HG02571 (cell line): ENCODE results near the gene LIMS2.

Source experiments
- ATAC-seq: cut with Tn5 transposase; IDR thresholded peaks from one replicate; pipeline ENCODE4 v1.9.1; 2021; ENCODE audit warnings: mild to moderate bottlenecking, moderate library complexity; ENCODE audit not compliant: unreplicated experiment

Gene LIMS2

DNA sequence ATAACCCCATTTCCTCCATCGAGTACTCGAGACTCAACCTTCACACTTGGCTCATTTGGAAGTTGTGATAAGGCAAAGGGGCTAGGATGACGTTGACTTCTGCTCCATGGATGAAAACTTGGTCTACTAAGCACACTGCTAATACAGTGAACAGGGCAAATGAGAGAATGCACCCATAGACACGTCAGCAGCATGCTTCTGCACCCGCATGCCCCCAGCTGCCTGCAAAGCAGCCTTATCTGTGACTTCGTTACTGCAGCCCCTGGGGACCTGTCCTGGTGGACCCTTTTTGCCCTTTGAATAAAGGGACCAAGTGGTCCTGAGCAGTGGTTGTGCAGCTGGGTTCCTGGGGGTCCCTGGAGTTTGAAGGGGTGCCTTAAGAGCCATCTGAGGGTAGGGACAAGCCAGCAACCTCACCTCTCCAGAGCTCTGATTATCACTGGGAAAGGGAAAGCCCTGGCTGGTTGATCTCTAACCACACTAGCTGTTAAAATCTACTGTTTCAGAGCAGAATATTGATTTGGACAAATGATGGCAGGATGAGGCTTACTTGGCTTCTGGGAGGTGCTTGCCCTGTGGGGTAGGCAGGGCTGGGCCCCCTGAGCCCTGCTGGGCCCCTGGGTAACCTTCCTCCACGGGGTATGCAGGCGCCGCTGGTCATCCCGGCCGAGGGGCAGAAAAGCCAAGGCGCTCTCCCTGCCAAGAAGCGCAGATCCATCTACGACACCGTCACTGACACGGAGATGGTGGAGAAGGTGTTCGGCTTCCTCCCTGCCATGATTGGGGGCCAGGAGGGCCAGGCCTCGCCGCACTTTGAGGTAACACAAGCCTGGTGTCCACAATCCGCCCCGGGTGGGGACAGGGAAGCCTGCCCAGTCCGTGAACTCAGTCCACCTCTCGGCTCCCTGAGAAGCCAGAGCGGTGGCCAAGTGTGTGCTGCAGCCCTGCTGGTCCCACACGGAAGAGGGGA, 67.0 kb downstream of the LIMS2 start:
- no peak for ATAC-seq

DNA sequence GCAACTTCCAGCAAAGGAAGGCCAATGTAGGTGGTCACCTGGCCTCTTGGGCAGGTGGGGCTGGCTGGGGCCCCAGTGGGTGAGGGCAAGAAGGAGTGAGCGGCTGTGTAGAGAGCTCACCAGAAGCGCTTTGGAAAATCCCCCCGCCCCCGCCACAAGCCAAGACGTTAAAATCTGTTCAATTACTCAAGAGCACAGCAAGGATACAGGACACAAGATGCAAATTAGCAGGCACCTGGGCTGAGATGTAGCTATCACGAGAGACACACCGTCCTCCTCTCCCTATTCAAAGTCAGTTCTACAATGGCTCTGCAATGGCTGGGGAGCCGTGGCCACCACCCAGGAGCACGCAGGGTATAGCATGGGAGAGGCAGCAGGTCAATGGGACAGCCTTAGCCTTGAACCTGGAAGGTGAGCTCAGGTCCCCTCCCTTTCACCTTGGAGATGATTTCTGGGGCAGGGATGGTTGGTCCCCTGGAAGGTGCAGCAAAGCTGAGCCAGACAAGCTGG, 67.9 kb downstream of the LIMS2 start:
- no peak for ATAC-seq

DNA sequence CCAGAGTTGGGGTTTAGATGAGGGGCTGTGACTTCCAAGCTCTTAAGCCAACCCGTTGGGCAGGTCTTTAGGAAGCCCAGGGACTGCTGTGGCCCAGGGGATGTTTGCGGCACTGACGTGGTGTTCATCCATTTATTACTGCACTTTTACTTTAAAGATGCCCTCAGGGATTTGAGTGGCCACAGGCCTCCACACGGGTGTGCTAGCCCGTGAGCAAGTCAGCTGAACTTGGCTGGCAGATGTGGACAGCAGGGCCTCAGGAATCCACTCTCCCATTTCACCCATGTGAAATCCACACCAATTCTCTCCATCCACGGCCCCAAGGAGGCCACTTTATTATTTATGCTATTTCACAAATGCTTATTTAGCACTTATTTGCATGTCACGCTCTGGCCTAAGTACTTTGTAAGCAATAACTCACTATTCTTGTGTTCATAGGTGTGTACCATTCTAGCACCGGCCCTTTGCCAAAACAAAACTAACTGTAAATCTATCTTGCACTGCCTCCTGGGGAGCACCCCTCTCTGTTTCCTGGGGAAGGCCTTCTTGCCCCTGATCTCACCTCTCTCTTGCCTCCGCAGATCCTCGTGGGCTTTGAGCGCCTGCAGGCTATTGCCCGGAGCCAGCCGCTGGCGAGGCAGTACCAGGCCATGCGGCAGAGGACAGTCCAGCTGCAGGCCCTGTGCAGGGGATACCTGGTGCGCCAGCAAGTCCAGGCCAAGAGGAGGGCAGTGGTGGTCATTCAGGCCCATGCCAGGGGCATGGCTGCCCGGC, 68.5 kb downstream of the LIMS2 start:
- ATAC-seq, result no peak

DNA sequence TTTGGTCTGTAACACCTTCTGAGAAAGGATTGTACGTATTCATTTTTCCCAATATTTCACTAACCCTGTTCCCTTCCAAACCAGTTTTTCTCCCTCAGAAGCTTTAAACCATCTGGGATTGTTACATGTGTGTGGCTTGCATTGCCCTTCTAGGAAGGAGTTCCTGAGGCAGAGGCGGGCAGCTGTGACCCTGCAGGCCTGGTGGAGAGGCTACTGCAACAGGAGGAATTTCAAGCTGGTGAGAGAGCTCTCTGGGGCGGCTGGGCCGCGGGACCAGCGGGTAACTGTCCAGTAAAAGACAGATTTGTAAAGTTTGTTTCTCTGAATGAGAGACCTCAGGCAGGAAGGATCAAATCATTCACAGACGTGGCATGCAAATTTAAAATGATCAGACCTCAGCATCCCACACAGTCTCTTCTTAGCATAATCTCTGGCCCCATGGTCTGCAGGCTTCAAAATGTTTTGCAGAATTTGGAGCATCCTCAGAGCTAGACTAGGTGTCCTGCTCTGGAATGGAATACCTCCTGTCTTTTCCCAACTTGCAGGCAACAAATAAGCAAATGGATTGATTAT, 69.6 kb downstream of the LIMS2 start:
- ATAC-seq, result no peak

DNA sequence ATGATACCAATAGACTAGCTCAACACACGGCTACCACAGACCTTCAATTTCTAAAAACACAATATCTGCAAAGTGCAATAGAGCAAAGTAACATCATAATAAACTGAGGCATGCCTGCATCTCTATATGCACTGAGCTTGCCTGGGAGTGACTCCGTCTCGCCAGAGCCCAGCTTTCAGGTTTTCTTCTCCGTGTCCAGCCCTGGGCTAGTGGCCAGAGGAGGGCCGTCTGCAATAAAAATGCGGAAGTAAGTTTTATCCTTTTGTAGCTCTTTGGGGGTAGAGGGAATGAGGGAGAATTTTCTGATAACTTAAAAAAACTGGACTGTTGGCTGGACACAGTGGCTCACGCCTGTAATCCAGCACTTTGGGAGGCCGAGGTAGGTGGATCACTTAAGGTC, 70.3 kb downstream of the LIMS2 start:
- no peak for ATAC-seq

DNA sequence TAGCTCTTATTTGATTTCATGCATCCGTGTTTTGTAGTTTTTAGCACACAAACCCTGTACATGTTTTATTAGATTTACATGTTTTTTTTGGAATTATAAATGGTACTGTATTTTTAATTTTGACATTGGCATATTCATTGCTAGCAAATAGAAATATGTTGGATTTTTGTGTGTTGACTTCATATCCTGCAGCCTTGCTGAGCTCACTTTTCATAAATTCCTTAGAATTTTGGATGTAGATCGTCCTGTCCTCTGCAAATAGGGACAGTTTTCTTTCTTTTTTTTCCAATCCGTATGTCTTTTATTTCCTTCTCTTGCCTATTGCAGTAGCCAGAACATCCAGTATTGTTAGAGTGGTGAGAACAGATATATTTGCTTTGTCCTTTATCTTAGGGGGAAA, 76.1 kb downstream of the LIMS2 start:
- no peak for ATAC-seq

DNA sequence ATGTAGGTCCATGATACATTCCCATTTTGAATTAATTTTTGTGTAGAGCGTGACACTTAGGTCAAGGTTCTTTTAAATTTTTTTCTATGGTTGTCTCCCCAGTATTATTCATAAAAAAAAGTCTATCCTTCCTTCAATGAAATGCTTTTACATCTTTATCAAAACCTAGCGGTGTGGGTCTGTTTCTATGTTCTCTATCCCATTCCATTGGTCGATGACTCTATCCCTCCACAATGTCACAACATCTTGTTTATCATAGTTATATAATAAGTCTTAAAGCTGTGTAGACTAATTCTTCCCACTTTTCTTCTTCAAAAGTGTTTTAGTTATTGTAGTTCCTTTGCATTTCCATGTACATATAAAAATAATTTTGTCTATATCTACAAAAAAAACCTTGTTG, 76.6 kb downstream of the LIMS2 start:
- no peak for ATAC-seq

DNA sequence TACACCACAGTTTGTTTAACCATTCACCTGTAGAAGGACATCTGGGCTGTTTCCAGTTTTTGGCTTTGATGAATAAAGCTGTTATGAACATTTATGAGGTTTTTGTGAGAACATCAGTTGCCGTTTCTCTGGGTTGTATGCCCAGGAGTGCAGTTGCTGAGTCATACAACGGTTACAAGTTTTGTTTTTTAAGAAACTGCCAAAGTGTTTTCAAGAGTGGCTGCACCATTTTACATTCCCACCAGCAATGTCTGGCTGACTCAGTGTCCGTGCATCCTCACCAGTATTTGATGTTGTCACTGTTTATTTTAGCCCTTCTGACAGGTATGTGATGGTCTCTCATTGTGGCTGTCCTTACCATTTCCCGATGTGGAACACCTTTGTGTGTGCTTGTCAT, 77.3 kb downstream of the LIMS2 start:
- ATAC-seq, result no peak

DNA sequence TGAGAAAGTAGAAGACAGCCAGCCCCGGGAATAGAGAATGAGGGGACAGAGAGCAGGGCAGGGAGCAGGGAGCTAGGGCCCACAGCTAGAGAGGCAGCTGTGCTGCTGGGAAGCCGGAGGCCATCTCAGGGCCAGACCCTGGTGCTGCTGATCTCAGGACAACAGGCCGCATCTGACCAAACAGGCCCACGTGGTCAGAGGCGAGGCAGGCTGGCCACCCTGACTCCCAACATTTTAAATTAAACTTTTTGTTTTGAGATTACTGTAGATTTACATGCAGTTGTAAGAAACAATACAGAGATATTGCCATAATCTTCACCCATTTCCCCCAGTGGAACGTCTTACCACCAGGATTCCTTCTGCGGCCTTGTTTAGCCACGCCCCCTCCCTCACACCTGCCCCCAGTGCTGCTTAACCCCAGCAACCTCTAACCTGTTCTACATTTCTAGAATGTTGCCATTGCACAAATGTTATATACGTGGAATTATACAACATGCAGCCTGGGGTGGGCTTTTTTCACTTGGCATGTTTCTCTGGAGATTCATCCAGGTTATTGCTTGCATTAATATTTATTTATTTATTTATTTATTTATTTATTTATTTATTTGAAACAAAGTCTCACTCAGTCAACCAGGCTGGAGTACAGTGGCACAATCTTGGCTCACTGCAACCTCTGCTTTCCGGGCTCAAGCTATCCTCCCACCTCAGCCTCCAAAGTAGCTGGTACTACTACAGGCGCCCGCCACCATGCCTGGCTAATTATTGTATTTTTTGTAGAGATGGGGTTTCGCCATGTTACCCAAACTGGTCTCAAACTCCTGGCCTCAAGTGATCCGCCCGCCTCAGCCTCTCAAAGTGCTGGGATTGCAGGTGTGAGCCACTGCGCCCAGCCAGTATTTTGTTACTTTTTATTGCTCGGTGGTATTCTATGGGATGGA, 78.0 kb downstream of the LIMS2 start:
- ATAC-seq, result no peak

DNA sequence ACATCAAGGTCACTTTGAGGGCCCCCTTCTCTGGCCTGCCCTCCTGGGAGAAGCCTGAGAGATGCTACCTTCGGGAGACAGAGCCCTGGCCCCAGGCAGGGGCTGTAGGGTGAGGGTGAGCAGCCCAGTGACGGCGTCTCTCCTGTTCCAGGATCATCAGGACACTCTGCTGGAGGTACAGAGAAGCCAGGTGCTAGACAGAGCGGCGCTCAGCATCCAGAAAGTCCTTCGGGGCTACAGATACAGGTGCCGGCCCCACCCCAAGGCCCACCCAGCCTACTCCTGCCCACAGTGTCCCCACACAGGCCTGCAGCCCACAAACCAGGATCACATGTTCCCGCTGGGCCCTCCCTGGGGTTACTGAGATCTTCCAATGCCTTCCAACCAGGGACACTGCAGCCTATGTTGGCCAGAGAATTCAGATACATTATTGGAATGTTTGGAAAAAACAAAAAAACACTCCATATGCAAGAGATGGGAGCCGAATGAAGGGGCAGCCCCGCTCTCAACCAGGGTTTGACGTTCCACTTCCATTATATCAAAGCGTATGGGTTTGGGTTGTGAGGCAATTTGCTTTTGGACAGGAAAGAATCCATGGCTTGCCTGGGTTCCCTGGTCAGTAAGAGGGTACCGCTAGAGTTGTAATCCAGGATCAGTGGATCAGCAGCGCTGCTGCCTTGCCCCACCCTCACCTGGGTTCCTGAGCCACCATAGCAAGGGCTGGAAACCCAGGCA, 78.9 kb downstream of the LIMS2 start:
- ATAC-seq, result no peak

DNA sequence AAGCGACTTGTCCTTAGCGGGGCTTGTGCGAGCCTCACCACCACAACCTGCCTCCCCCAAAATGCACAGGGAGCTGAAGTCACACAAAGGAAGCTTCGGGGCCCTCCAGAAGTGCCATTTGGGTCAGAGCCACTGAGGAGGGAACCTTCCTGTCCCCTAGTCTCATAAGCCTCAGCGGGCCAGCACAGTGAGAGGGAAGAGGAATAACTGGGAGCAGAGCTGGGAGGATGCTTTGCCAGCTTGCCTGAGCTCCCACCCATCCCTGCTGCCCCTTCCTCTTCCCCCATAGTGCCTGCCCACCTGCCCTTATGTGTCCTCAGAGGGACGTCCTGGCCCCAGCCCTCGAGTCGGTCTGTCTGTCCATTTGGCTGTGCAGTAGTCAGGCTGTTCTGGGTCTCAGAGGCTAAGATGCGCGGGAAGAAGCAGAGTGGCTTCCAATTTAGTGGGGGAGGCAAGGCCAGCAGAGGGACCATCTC, 81.2 kb downstream of the LIMS2 start:
- no peak for ATAC-seq

DNA sequence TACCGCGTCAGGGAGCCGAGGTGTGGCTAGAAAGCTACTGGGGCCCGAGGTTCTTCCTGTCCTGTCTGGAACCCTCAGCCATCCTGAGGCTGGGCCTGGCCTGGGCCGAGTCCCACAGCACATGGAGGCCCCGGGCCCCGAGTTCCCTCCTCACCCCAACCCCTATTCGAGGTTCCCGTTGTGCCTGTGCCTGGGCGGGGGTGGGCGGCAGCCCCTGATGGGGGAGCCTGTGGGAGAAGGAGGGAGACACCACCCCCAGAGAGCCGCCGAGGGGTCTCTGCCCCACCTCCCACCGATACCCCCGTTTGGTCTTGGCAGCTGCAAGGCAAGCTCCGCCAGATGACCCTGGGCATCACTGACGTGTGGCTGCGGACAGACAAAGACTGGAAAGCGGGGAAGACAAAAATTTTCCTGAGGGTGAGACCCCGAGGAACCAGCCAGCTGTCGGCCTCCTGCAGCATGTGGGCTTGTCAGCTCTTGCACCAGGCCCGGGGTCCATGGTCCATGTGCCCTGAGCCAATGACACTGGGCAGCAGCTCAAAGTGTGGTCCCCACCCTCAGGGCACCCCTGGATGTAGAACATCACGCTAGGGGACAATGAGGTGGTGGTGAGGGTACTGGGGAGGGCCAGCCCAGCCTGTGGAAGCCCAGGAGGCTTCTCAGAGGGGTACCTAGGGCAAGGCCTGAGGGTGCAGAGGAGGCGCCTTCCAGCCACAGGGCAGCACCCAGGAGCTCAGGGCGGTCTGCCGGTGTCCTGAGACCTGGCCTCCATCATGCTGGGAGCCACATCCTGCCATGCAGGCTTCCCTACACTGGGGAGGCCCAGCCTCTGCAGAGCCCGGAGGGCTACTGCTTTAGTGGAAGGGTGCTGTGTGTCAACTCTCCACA, 81.9 kb downstream of the LIMS2 start:
- no peak for ATAC-seq

DNA sequence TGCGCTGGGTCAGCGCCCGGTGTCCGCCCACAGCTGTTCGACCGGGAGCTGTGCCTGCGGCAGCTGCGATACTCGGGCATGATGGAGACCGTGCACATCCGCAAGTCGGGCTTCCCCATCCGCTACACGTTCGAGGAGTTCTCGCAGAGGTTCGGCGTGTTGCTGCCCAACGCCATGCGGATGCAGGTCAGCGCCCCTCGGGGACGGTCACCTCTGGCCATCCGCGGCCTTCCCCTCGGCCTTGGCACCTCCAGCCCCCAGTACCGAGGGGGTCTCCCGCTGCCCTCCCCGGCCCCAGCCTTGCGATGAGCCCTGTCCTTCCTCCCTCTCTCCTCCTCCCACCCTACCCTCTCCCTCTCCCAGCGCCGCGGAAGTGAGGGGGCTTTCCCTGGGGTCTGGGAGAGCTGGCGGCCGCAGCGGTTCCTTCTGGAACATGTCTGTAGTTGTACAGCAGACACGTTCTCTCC, 82.5 kb downstream of the LIMS2 start:
- no peak for ATAC-seq

DNA sequence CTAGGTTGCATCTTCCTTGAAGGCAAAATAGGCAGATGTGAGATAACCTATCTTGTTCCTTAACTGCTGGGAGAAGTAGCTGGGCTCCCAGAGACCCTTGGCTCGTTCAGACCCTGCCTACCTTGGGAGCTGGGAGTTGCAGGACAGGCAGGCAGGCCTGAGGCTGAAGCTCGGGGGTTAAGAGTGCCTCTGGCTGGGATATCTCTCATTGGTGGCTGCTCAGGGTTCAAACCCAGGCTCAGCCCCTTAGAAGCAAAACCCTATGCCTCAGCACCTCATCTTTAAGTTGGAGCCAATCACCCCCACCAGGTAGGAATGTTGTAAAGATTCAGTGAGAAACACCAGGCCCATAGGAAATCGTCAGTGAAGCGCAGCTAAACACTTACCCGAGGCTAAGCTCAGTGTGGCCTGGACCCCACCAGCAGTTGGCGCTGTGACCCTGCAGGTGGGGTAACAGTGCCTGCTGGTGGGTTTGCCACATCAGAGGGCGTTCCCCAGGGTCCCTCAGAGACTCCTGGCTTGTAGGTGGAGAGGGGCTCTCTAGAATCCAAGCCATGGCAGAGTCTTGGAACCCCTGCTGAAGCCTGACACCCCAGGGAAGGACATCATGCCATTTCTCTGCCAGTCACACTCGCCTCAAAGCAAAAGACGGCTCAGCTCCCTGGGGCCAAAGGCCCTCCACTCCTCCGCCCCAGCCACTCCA, 84.0 kb downstream of the LIMS2 start:
- no peak for ATAC-seq

DNA sequence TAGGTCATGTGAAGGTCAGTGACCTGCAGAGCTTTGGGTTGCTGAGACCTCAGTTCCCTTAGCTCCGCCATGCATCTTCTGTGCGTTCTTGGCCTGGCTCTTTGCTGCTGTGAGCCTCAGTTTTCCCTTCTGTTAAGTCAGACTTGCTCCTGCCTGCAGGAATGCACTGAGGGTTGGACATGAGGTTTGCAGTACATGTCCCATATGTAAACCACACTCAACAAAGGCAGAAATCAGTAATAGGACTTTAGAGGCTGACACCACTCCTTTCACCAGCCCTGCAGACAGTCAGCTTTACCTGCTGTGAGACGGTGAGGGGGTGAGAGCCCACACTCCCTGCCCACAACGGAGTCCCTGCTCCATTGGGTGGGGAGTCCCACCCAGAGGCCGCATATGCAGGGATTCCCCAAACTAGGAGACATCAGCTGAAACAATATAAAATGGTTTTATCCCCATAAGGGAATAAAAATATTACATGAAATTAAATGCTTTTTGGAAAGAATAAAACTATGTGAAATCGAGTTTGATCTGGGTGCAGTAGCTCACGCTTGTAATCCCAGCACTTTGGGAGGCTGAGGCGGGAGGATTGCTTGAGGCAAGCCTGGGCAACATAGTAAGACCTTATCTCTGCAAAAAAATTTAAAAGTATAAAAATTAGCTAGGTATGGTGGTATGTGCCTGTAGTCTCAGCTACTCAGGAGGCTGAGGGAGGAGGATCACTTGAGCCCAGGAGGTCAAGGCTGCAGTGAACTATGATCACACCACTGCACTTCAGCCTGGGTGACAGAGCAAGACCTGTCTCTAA, 84.7 kb downstream of the LIMS2 start:
- ATAC-seq, result no peak

DNA sequence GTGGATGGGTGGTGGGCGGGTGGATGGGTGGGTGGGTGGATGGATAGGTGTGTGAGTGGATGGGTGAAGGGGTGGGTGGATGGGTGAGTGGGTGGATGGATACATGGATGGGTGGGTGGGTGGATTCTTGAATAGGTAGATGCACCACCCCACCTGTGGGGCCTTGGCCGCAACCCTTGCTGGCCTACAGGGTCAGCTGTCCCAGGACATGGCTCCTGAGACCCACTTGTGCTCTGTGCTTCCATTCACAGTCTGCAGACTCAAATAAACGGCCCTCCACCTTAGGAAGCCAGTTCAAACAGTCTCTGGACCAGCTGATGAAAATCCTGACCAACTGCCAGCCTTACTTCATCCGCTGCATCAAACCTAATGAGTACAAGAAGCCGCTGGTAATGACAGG, 85.5 kb downstream of the LIMS2 start:
- ATAC-seq, result no peak

DNA sequence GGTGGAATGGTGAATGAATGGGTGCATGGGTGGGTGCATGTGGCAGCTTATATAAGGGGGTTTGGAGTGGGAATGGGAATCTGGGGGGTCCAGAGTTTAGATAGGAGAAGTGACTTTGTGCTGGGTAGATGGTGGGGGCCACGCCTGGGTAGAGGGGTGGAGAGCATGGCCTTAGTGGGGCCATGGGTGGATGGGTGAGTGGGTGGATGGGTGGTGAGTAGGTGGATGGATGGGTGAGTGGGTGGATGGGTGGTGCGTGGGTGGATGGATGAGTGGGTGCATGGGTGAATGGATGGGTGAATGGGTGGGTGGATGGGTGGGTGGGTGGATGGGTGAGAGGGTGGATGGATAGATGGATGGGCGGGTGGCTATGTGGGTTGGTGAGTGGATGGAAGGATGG, 86.0 kb downstream of the LIMS2 start:
- no peak for ATAC-seq
